OCI-LY3 (cell line): ENCODE results near the gene EZH1.

Experiments
- CTCF ChIP-seq: fragments of 200-600, 300-600 bp; sonication (generic); IDR thresholded peaks from 2 replicates; pipeline ENCODE4 v1.5.1; 2014; ENCODE audit warnings: antibody characterized with exemption, low read length, low read depth
- EZH2phosphoT487 ChIP-seq: fragments of 200-600 bp; shearing (Covaris generic); IDR thresholded peaks from 2 replicates; pipeline ENCODE4 v1.6.1; 2018; ENCODE audit warnings: antibody characterized with exemption, mixed run types, low read depth

- no peak for TF ChIP-seq CTCF
- no peak for TF ChIP-seq EZH2phosphoT487
These were observed 42.4 kb downstream of the EZH1 start for GRCh38 chr17:42702446-42702845.
